PC-3 (cell line): Measurements from ENCODE around the gene COL19A1. TPM values are rescaled to one million over a fixed set of nuclear protein-coding genes. Genes with fewer than 3 reads are reported as not detected.
A peak's percentile ranks its signal among the peaks of the same experiment; 100 is the strongest.

Source experiments
- ATAC-seq: fragments of 200-7000 bp; cut with Tn5 transposase; 2 replicates; pipeline ENCODE4 v1.9.1; 2020; ENCODE audit warnings: mild to moderate bottlenecking, moderate library complexity
- BruUV-seq: library from RNA; stranded (reverse); fragments of 400-500 nt; replicated peaks from 2 replicates; lab custom pipeline; 2021; lab: Mats Ljungman, UMichigan
- CTCF ChIA-PET: fragments of 300-600 bp; sonication (Branson Sonifier 250); formaldehyde crosslinking; loops from one replicate; lab custom pipeline; 2022; ENCODE audit warnings: antibody characterized with exemption; lab: Charles Lee
- POLR2A ChIA-PET: fragments of 300-600 bp; sonication (Branson Sonifier 250); formaldehyde crosslinking; loops from one replicate; lab custom pipeline; 2022; ENCODE audit warnings: antibody characterized with exemption; ENCODE audit not compliant: unreplicated experiment; lab: Charles Lee
- DNase-seq: peaks from one replicate; pipeline ENCODE4 v3.0.0-alpha.2; 2015
- H2AFZ ChIP-seq: fragments of 300-600 bp; sonication (generic); 2 replicates; pipeline ENCODE4 v1.6.0; 2016; ENCODE audit warnings: antibody characterized with exemption, low read length
- H3F3A ChIP-seq: fragments of 300-600 bp; sonication (generic); one replicate; pipeline ENCODE4 v1.6.0; 2017; ENCODE audit warnings: antibody characterized with exemption, low read length, control low read depth, mild to moderate bottlenecking; ENCODE audit not compliant: unreplicated experiment
- H3K27ac ChIP-seq: fragments of 300-600 bp; sonication (generic); 2 replicates; pipeline ENCODE4 v1.5.1; 2016; ENCODE audit warnings: mild to moderate bottlenecking, low read length
- H3K27me3 ChIP-seq: fragments of 300-600 bp; sonication (generic); 2 replicates; pipeline ENCODE4 v1.6.1; 2016; ENCODE audit warnings: low read length, mixed read lengths
- H3K36me3 ChIP-seq: fragments of 300-600 bp; sonication (generic); 2 replicates; pipeline ENCODE4 v1.6.1; 2016; ENCODE audit warnings: low read depth, mixed run types, low read length, mixed read lengths
- H3K4me1 ChIP-seq: fragments of 300-600 bp; sonication (generic); 2 replicates; pipeline ENCODE4 v1.5.1; 2016; ENCODE audit warnings: low read length; ENCODE audit not compliant: insufficient read depth
- H3K4me2 ChIP-seq: fragments of 300-600 bp; sonication (generic); 2 replicates; pipeline ENCODE4 v1.6.0; 2016; ENCODE audit warnings: low read length
- H3K4me3 ChIP-seq: fragments of 300-600 bp; sonication (generic); 2 replicates; pipeline ENCODE4 v1.5.1; 2016; ENCODE audit warnings: mild to moderate bottlenecking, low read length, mixed read lengths
- H3K79me2 ChIP-seq: fragments of 300-600 bp; sonication (generic); 2 replicates; pipeline ENCODE4 v1.6.1; 2017; ENCODE audit warnings: low read length, mixed read lengths
- H3K9ac ChIP-seq: fragments of 300-600 bp; sonication (generic); 2 replicates; pipeline ENCODE4 v1.6.0; 2016; ENCODE audit warnings: mild to moderate bottlenecking, low read length
- H3K9me2 ChIP-seq: fragments of 300-600 bp; sonication (generic); replicated peaks from 2 replicates; pipeline ENCODE4 v1.6.1; 2016; ENCODE audit warnings: mixed run types, low read length, mixed read lengths
- H3K9me3 ChIP-seq: fragments of 300-600 bp; sonication (generic); 2 replicates; pipeline ENCODE4 v1.6.1; 2016; ENCODE audit warnings: low read length, mixed read lengths
- H4K20me1 ChIP-seq: fragments of 300-600 bp; sonication (generic); 2 replicates; pipeline ENCODE4 v1.6.1; 2016; ENCODE audit warnings: low read length, mixed read lengths
- EZH2 ChIP-seq: fragments of 300-600 bp; sonication (generic); IDR thresholded peaks from one replicate; pipeline ENCODE4 v1.6.1; 2017; ENCODE audit warnings: antibody characterized with exemption, mild to moderate bottlenecking, low read length; ENCODE audit not compliant: unreplicated experiment
- EZH2phosphoT487 ChIP-seq: fragments of 300-600 bp; sonication (generic); IDR thresholded peaks from 2 replicates; pipeline ENCODE4 v1.6.1; 2018; ENCODE audit warnings: mild to moderate bottlenecking, antibody characterized with exemption, low read length, borderline replicate concordance
- intact Hi-C: fragments of 100-400 bp; cut with micrococcal nuclease; formaldehyde crosslinking; loops from 2 replicates; pipeline ENCODE4 v1.9.0; 2023
- total RNA-seq: library from RNA; depleted of rRNA; stranded (reverse); fragments of >200 nt; gene quantifications from 2 replicates; pipeline ENCODE4 v1.2.3, GENCODE V29; 2014
- TF ChIP-seq, protein P1 (sequence below): fragments of 300-600 bp; sonication (generic); conservative IDR thresholded peaks from 2 replicates; pipeline ENCODE4 v1.5.1; 2017; ENCODE audit warnings: antibody characterized with exemption, low read depth, mild to moderate bottlenecking, low read length

The COL19A1 gene
- total RNA-seq, 1 experiment from 2014 or later: not detected

DNA sequence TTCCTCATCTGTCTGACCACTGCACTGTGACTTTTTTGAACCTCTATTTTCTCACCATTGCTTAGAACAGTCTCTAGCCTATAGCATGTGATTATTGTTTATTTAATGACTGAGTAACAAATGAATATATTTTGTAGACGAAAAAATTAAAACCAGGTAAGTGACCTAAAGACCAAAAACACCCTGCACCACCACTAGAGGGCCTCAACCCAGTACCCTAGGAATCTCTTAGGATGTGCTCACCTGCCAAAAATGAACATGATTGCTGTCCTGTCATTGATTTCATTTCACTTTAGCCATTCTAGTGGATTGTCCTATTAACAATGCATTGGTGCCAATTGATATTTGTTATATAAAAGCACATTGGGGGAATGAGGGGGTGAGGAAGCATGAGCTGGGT is 237.4 kb downstream of the COL19A1 start:
- no peak overlapping the region for H3K9ac ChIP-seq
- intact Hi-C loops: loop anchor here (10.0 kb wide), 1 partner anchor 269 kb away; no protein-coding TSS in a partner anchor
- peak; percentile 9 for DNase-seq
- ChIA-PET CTCF (no interaction called here), POLR2A (no interaction called here)
- H3K27ac ChIP-seq: no peak overlapping the region
- no peak for ATAC-seq
- no peaks in the 10 kb centered on the region for H3K79me2 ChIP-seq
- no peaks in the 10 kb centered on the region for H3K36me3 ChIP-seq
- no peak overlapping the region for H2AFZ ChIP-seq
- H3K27me3 ChIP-seq: peaks cover 14% of the 10 kb centered on the region; the same call in 1 of the 2 replicates
- H4K20me1 ChIP-seq: no peaks in the 10 kb centered on the region
- H3F3A ChIP-seq: no peaks in the 10 kb centered on the region
- no peak for TF ChIP-seq EZH2phosphoT487
- no peak for TF ChIP-seq EZH2
- TF ChIP-seq, protein P1, sequence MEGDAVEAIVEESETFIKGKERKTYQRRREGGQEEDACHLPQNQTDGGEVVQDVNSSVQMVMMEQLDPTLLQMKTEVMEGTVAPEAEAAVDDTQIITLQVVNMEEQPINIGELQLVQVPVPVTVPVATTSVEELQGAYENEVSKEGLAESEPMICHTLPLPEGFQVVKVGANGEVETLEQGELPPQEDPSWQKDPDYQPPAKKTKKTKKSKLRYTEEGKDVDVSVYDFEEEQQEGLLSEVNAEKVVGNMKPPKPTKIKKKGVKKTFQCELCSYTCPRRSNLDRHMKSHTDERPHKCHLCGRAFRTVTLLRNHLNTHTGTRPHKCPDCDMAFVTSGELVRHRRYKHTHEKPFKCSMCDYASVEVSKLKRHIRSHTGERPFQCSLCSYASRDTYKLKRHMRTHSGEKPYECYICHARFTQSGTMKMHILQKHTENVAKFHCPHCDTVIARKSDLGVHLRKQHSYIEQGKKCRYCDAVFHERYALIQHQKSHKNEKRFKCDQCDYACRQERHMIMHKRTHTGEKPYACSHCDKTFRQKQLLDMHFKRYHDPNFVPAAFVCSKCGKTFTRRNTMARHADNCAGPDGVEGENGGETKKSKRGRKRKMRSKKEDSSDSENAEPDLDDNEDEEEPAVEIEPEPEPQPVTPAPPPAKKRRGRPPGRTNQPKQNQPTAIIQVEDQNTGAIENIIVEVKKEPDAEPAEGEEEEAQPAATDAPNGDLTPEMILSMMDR: peak; percentile 71
- H3K9me3 ChIP-seq: no peaks in the 10 kb centered on the region
- BruUV-seq: no TSS peak
- H3K4me3 ChIP-seq: no peak overlapping the region
- no peaks in the 10 kb centered on the region for H3K4me1 ChIP-seq
- no peak overlapping the region for H3K4me2 ChIP-seq
- no peaks in the 10 kb centered on the region for H3K9me2 ChIP-seq

DNA sequence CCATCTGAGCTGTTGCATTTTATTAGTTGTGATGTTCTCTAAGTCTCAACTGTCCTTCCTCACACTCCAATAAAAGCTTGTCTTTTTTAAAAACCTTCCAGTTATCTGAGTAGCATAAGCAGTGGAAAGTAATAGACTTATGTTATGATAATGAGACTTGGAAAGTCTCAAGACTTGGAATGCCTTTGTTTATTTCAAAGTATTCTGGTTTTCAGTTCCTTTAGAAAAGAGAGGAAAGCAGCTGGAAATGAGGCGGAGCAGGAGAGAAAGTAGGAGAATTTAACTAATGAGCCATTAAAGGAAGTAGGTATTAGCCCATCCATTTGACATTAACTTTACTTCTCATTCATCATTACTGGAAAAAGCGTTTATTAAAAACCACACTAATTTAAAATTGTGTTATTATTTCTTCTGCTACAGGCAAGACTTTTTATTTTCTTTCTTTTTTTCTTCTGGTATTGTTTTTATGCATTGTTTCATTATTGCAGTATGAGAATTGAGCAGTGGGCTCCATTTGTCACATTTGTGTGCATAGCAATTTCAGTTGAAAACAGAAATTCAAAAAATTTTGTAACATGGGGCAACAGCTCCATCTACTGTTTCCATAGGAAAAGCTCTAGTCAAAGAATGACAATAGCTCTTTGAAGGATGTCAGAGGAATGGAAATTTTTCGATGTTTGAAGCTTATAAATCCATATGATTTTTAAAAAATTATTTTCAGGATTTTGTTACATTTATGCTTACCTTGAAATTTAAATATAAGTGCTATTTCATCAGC is 241.7 kb downstream of the COL19A1 start:
- H3K4me1 ChIP-seq: no peaks in the 10 kb centered on the region
- no peak overlapping the region for H3K4me2 ChIP-seq
- ATAC-seq: no peak
- no peaks in the 10 kb centered on the region for H4K20me1 ChIP-seq
- H2AFZ ChIP-seq: no peak overlapping the region
- H3K79me2 ChIP-seq: no peaks in the 10 kb centered on the region
- DNase-seq: peak; percentile 54
- CTCF ChIA-PET: interaction anchor here (0.6 to 0.7 kb wide), 3 partner anchors 422 to 815 kb away, joined by 3 to 5 read pairs (median 3); no protein-coding TSS in a partner anchor
- no TSS peak for BruUV-seq
- intact Hi-C loops: loop anchor here (1.0 to 10.0 kb wide), 3 partner anchors 273 to 1471 kb away; partner anchors contain the start of gene ADGRB3
- peaks cover 14% of the 10 kb centered on the region; the same call in 1 of the 2 replicates for H3K27me3 ChIP-seq
- TF ChIP-seq, protein P1: peak; percentile 69
- TF ChIP-seq EZH2: no peak
- H3F3A ChIP-seq: no peaks in the 10 kb centered on the region
- no peak overlapping the region for H3K27ac ChIP-seq
- no peaks in the 10 kb centered on the region for H3K9me3 ChIP-seq
- no peaks in the 10 kb centered on the region for H3K36me3 ChIP-seq
- H3K9ac ChIP-seq: no peak overlapping the region
- H3K9me2 ChIP-seq: no peaks in the 10 kb centered on the region
- H3K4me3 ChIP-seq: no peak overlapping the region
- POLR2A ChIA-PET: no interaction called here
